Inflammatory macrophage treated with lipopolysaccharide for 4 hours (primary cell): ENCODE measurements around the gene CLSTN3.

Experiments
- DNase-seq: peaks from one replicate; pipeline ENCODE4 v3.0.0-alpha.2; 2020

The CLSTN3 gene

GRCh38 chr12:7193674-7194073 lies 63.5 kb downstream of the CLSTN3 start:
- DNase-seq, result no peak

DNA sequence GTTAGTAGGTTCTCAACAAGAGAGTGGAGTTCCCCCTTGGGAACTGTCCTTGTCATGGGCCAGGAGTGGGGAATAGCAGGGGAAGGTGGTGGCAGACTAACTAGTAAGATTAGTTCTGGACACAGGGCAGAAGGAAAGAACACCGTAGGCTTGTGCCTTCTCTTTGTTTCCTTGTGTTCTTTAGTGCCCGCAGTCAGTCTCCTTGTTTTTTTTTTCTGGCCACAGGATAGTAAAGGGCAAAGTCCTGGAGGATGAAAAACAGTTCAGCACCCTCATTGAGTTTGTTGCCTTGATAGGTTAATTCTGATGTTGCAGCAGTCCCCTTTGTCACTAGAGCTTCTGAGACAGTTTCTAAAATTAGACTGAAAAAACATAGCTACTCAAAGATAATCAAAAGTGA lies 67.7 kb downstream of the CLSTN3 start:
- DNase-seq, result no peak

- DNase-seq, result no peak
Observed at GRCh38 chr12:7203109-7203508, 72.9 kb downstream of the CLSTN3 start.

DNA sequence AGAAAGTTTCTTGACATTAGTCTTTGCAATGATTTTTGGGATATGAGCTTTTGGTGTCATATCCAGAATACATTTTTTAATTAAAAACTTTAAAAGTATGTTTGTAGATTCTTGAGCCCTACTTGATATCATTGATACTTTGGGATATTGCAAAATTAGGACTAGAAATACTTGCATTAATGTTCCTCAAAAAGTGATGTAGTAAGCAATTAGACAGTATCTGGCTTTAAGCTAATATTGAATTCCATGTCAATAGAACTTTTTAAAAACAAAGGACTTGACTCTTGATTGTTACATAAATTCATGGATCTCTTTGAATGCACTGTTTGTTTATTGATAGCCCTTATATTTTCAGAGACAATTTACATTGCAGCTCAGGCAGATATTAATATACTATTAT lies 74.9 kb downstream of the CLSTN3 start:
- DNase-seq, result no peak

DNA sequence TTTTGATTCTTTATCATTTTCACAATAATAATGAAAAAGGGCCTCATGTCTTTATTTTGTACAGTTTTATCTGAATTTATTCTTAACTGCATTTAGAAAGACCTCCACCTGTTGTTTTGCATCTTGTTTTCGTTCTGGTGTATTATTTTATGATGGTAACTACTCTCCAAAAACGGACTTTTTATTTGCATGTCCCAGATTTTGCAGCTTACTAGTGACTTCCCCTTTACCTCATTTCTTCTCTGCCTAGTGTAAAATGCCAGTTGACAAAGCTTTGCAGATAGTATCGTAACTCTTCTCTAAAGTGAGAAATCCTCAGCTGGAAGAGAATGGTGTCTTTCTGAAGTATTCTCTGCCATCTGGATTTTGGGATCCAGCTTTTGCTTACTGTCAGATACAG lies 76.5 kb downstream of the CLSTN3 start:
- DNase-seq, result no peak

DNA sequence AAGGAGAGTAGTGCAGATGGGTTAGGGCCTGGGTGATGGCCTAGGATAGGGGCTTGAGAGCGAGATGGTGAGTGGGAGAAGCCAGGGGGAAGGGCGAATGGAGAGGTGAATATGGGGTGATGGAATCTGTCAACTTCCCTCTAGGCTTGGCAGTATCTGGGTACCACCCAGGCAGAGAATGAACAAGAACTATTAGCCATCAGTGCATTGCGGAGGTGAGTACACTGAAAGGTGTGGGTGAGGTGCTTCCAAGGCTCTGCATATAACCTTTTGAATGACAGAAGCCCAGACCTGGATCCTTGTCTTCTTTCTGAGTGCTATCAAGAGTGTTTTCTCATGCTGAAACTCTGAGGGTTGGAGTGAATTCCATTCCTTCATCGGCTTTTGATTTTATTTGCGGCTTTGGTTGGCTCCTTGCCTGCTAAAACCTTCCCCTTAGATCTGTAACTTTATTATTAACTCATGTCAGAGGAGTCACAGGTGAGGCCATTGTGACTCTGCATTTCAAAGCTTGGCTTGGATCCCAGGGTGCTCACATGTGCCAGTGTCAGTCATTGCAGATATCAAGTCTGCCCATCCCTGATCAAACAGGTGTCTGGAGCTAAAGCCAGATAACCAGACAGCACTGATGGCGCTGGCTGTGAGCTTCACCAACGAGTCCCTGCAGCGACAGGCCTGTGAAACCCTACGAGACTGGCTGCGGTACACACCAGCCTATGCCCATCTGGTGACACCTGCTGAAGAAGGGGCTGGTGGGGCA lies 77.9 kb downstream of the CLSTN3 start:
- DNase-seq, result no peak
